ENCODE measurements around the gene NSRP1. TPM values are rescaled to one million over a fixed set of nuclear protein-coding genes. Genes with fewer than 3 reads are reported as not detected.
"Not testable (repeated sequence)": the region's sequence is repeated elsewhere in the genome, so short reads cannot be mapped to it uniquely, and the experiment has no call there.

The NSRP1 gene
- 27.0 TPM for polyA plus RNA-seq (2012; ENCODE audit: low read depth, missing spikeins)

GRCh38 chr17:30116661-30117551 is at the start of gene NSRP1:
TSS of gene NSRP1 (plus strand) at chr17:30116816. CDS start at chr17:30116844, 28 bp downstream.
- TF ChIP-seq POLR2A (IDR thresholded peaks at IDR 0.05; ENCODE audit: low read depth, low read length) (peak; percentile 98), SPI1 (IDR thresholded peaks at IDR 0.05; ENCODE audit: low read depth, low read length) (no peak; the same call in 1 of the 2 replicates), POLR2AphosphoS5 (IDR thresholded peaks at IDR 0.05; ENCODE audit: low read depth, low read length) (peak; percentile 98), TAF1 (IDR thresholded peaks at IDR 0.05; ENCODE audit: low read depth, low read length) (peak; percentile 99), PAX5 (IDR thresholded peaks at IDR 0.05; ENCODE audit: insufficient read depth, low read length, severe bottlenecking) (peak; percentile 50), POU2F2 (IDR thresholded peaks at IDR 0.05; ENCODE audit: low read depth, low read length) (peak; percentile 80; the same call in 1 of the 2 replicates)
- FAIRE-seq (peak; percentile 100), DNase-seq (ENCODE audit: insufficient read length, low spot score) (peak; percentile 66)

GRCh38 chr17:30068465-30068864 is 48.2 kb upstream of the NSRP1 start:
- TF ChIP-seq POLR2A (IDR thresholded peaks at IDR 0.05; ENCODE audit: low read depth, low read length) (no peak), POLR2AphosphoS5 (IDR thresholded peaks at IDR 0.05; ENCODE audit: low read depth, low read length) (no peak), SPI1 (IDR thresholded peaks at IDR 0.05; ENCODE audit: low read depth, low read length) (no peak), PAX5 (IDR thresholded peaks at IDR 0.05; ENCODE audit: insufficient read depth, low read length, severe bottlenecking) (no peak), POU2F2 (IDR thresholded peaks at IDR 0.05; ENCODE audit: low read depth, low read length) (no peak), TAF1 (IDR thresholded peaks at IDR 0.05; ENCODE audit: low read depth, low read length) (no peak)
- DNase-seq (ENCODE audit: insufficient read length, low spot score): no peak
- no peak for FAIRE-seq

GRCh38 chr17:30074254-30074653 is 42.4 kb upstream of the NSRP1 start:
- FAIRE-seq (no peak), DNase-seq (ENCODE audit: insufficient read length, low spot score) (no peak)
- no peak for TF ChIP-seq POLR2A (IDR thresholded peaks at IDR 0.05; ENCODE audit: low read depth, low read length)
- no peak for TF ChIP-seq POLR2AphosphoS5 (IDR thresholded peaks at IDR 0.05; ENCODE audit: low read depth, low read length)
- no peak for TF ChIP-seq POU2F2 (IDR thresholded peaks at IDR 0.05; ENCODE audit: low read depth, low read length)
- TF ChIP-seq PAX5 (IDR thresholded peaks at IDR 0.05; ENCODE audit: insufficient read depth, low read length, severe bottlenecking): no peak

- no peak for TF ChIP-seq SPI1 (IDR thresholded peaks at IDR 0.05; ENCODE audit: low read depth, low read length)
- TF ChIP-seq PAX5 (IDR thresholded peaks at IDR 0.05; ENCODE audit: insufficient read depth, low read length, severe bottlenecking): no peak
- no peak for TF ChIP-seq POU2F2 (IDR thresholded peaks at IDR 0.05; ENCODE audit: low read depth, low read length)
- no peak for TF ChIP-seq POLR2AphosphoS5 (IDR thresholded peaks at IDR 0.05; ENCODE audit: low read depth, low read length)
- TF ChIP-seq TAF1 (IDR thresholded peaks at IDR 0.05; ENCODE audit: low read depth, low read length): no peak
- TF ChIP-seq POLR2A (IDR thresholded peaks at IDR 0.05; ENCODE audit: low read depth, low read length): no peak
- FAIRE-seq (no peak), DNase-seq (ENCODE audit: insufficient read length, low spot score) (no peak)
These were observed 41.9 kb upstream of the NSRP1 start for GRCh38 chr17:30074730-30075129.

- FAIRE-seq: no peak
- TF ChIP-seq POLR2AphosphoS5 (IDR thresholded peaks at IDR 0.05; ENCODE audit: low read depth, low read length): no peak
- no peak for TF ChIP-seq TAF1 (IDR thresholded peaks at IDR 0.05; ENCODE audit: low read depth, low read length)
- no peak for TF ChIP-seq PAX5 (IDR thresholded peaks at IDR 0.05; ENCODE audit: insufficient read depth, low read length, severe bottlenecking)
- no peak for TF ChIP-seq POLR2A (IDR thresholded peaks at IDR 0.05; ENCODE audit: low read depth, low read length)
- no peak for TF ChIP-seq POU2F2 (IDR thresholded peaks at IDR 0.05; ENCODE audit: low read depth, low read length)
- no peak for TF ChIP-seq SPI1 (IDR thresholded peaks at IDR 0.05; ENCODE audit: low read depth, low read length)
- DNase-seq (ENCODE audit: insufficient read length, low spot score): no peak
These were observed 33.8 kb upstream of the NSRP1 start for GRCh38 chr17:30082773-30083172.

GRCh38 chr17:30084788-30085187 is 31.8 kb upstream of the NSRP1 start:
- FAIRE-seq (no peak), DNase-seq (ENCODE audit: insufficient read length, low spot score) (no peak)
- TF ChIP-seq TAF1 (IDR thresholded peaks at IDR 0.05; ENCODE audit: low read depth, low read length) (no peak), SPI1 (IDR thresholded peaks at IDR 0.05; ENCODE audit: low read depth, low read length) (no peak), POLR2A (IDR thresholded peaks at IDR 0.05; ENCODE audit: low read depth, low read length) (no peak), PAX5 (IDR thresholded peaks at IDR 0.05; ENCODE audit: insufficient read depth, low read length, severe bottlenecking) (no peak), POU2F2 (IDR thresholded peaks at IDR 0.05; ENCODE audit: low read depth, low read length) (no peak), POLR2AphosphoS5 (IDR thresholded peaks at IDR 0.05; ENCODE audit: low read depth, low read length) (no peak)

- DNase-seq (ENCODE audit: insufficient read length, low spot score) (no peak), FAIRE-seq (no peak)
- TF ChIP-seq POLR2A (IDR thresholded peaks at IDR 0.05; ENCODE audit: low read depth, low read length) (no peak), SPI1 (IDR thresholded peaks at IDR 0.05; ENCODE audit: low read depth, low read length) (no peak), POLR2AphosphoS5 (IDR thresholded peaks at IDR 0.05; ENCODE audit: low read depth, low read length) (no peak), POU2F2 (IDR thresholded peaks at IDR 0.05; ENCODE audit: low read depth, low read length) (no peak), TAF1 (IDR thresholded peaks at IDR 0.05; ENCODE audit: low read depth, low read length) (no peak), PAX5 (IDR thresholded peaks at IDR 0.05; ENCODE audit: insufficient read depth, low read length, severe bottlenecking) (no peak)
These were observed 29.7 kb upstream of the NSRP1 start for GRCh38 chr17:30086896-30087295.

- not testable (repeated sequence) for DNase-seq (ENCODE audit: insufficient read length, low spot score); FAIRE-seq
These were observed 29.2 kb upstream of the NSRP1 start for GRCh38 chr17:30087431-30087830.

GRCh38 chr17:30091121-30091670 is 25.4 kb upstream of the NSRP1 start:
- no peak for FAIRE-seq
- no peak for DNase-seq (ENCODE audit: insufficient read length, low spot score)
- TF ChIP-seq PAX5 (IDR thresholded peaks at IDR 0.05; ENCODE audit: insufficient read depth, low read length, severe bottlenecking) (no peak), TAF1 (IDR thresholded peaks at IDR 0.05; ENCODE audit: low read depth, low read length) (no peak), SPI1 (IDR thresholded peaks at IDR 0.05; ENCODE audit: low read depth, low read length) (no peak), POLR2AphosphoS5 (IDR thresholded peaks at IDR 0.05; ENCODE audit: low read depth, low read length) (no peak), POLR2A (IDR thresholded peaks at IDR 0.05; ENCODE audit: low read depth, low read length) (no peak), POU2F2 (IDR thresholded peaks at IDR 0.05; ENCODE audit: low read depth, low read length) (no peak)
